GM10248 (cell line): ENCODE measurements around the gene ABHD6.

ENCODE experiments used
- CTCF ChIA-PET: fragments of 300-600 bp; sonication (Branson Sonifier 250); formaldehyde crosslinking; extraction: SDS; loops from one replicate; lab custom pipeline; 2021; ENCODE audit warnings: antibody characterized with exemption; lab: Yijun Ruan, JAX
- POLR2A ChIA-PET: fragments of 350-650 bp; sonication (Branson Sonifier 250); formaldehyde crosslinking; extraction: SDS; loops from one replicate; lab custom pipeline; 2020; ENCODE audit warnings: antibody characterized with exemption; lab: Yijun Ruan, JAX
- DNase-seq: peaks from one replicate; pipeline ENCODE4 v3.0.0; 2012; ENCODE audit errors: extremely low spot score
- TF ChIP-seq, protein P1 (sequence below): IDR thresholded peaks from 2 replicates; pipeline ENCODE4 v1.5.1; 2012; ENCODE audit warnings: mild to moderate bottlenecking, low read depth; ENCODE audit errors: extremely low read depth, missing control alignments, control extremely low read depth

ABHD6 gene

DNA sequence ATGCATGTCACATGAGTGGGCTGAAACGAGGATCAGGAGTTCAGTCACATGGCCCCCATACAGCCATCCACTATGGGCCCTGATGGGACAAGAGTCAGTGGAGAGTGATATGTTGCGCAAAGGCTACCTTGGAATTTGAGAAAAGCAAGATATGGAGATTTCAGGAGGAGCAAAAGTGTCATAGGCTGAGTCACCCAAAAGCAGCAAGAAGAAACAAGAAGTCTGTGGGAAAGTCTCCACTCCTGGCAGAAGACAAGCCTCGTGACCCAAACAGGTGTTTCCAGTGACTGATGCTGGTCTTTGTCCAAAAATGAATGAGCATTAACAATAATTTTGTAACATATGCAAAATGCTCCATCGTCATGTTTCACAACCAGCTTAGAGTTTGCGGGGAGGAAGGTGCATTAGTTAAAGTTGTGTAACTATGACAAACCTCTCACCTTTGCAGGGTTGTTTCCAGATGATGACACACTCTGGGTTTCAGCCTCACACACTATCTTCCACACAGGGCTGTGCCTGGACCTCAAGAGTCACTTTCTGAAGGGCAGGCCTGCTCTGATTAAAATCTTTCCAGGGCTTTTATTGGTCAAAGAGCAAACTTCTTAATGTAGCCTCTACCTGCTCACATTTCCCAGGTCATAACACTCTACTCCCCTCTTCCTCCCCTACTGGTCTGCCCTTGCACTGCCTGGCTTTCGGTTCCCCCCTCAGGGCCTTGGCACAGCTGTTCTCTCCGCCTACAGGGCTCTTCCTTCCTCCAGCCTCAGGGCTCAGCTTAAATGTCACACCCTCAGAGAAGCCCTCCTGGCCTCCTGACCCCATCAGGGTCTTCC lies 22.9 kb upstream of the ABHD6 start:
- TF ChIP-seq, protein P1, sequence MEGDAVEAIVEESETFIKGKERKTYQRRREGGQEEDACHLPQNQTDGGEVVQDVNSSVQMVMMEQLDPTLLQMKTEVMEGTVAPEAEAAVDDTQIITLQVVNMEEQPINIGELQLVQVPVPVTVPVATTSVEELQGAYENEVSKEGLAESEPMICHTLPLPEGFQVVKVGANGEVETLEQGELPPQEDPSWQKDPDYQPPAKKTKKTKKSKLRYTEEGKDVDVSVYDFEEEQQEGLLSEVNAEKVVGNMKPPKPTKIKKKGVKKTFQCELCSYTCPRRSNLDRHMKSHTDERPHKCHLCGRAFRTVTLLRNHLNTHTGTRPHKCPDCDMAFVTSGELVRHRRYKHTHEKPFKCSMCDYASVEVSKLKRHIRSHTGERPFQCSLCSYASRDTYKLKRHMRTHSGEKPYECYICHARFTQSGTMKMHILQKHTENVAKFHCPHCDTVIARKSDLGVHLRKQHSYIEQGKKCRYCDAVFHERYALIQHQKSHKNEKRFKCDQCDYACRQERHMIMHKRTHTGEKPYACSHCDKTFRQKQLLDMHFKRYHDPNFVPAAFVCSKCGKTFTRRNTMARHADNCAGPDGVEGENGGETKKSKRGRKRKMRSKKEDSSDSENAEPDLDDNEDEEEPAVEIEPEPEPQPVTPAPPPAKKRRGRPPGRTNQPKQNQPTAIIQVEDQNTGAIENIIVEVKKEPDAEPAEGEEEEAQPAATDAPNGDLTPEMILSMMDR, result peak; percentile 30
- DNase-seq, result peak; percentile 67
- ChIA-PET POLR2A (interaction anchor here (0.5 to 2.3 kb wide), 6 partner anchors 10 to 18 kb away, joined by 3 to 20 read pairs (median 6); no protein-coding TSS in a partner anchor), CTCF (interaction anchor here (1.0 to 13.8 kb wide), 13 partner anchors 9 to 120 kb away, joined by 3 to 195 read pairs (median 6); partner anchors contain the start of genes ABHD6, HTD2 and RPP14)

DNA sequence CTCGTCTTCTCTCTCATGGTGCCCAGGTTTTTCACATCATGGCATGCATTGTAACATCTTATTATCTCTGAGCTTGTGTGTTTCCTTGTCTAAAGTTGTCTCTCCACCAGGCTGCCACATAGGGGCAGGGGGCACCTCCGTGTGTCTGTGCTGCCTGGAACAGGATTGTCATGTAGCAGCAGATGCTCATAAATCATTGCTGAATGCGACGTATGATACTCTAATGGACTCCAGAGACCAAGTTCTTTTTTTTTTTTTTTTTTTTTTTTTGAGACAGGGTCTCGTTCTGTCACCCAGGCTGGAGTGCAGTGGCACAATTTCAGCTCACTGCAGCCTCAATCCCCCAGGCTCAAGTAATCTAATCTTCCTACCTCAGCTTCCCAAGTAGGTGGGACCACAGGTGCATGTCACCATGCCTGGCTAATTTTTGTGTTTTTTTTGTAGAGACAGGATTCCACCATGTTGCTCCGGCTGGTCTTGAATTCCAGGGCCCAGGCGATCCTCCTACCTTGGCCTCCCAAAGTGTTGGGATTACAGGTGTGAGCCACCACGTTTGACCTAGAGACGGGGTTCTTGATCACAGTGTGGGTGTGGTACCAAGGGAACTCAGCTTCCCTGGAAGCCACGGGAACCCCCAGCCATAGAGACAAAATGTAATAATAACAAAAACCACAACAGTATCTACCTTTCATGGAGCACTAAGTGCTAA lies 22.1 kb upstream of the ABHD6 start:
- CTCF ChIA-PET, result interaction anchor here (1.0 to 13.8 kb wide), 13 partner anchors 8 to 119 kb away, joined by 3 to 195 read pairs (median 6); partner anchors contain the start of genes ABHD6, HTD2 and RPP14
- POLR2A ChIA-PET, result interaction anchor here (0.5 to 2.3 kb wide), 6 partner anchors 12 to 19 kb away, joined by 3 to 20 read pairs (median 6); no protein-coding TSS in a partner anchor
- TF ChIP-seq, protein P1, result no peak
- DNase-seq, result no peak

DNA sequence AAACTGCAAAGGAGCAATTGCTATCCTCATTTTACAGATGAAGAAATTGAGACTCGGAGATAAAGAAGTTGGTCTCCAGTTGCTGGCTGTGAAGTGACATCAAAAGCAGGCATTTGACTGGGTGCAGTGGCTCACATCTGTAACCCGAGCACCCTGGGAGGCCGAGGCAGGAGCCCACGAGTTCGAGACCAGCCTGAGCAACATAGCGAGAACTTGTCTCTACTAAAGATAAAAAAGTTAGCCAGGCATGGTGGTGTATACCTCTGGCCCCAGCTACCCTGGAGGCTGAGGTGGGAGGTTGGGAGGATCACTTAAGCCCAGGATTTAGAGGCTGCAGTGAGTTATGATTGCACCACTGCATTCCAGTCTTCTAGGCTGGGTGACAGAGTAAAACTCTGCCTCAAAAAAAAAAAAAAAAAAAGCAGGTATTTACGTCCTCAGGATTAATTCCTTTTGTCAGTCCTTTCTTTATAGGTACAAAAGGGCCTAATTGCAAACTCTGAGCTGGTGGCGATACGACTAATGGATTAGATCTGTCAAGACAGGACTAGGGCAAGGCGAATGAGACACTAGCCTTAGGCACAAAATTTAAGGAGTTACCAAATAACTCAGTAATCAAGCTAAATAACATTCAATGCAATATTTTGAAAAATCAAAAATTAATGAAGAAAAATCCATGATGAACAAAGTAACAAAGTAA lies 20.9 kb upstream of the ABHD6 start:
- no peak for DNase-seq
- TF ChIP-seq, protein P1, result no peak
- CTCF ChIA-PET, result interaction anchor here (0.7 to 13.8 kb wide), 16 partner anchors 8 to 275 kb away, joined by 3 to 195 read pairs (median 6); partner anchors contain the start of genes ABHD6, FLNB, HTD2 and KCTD6
- POLR2A ChIA-PET, result interaction anchor here (0.6 to 1.2 kb wide), 2 partner anchors 17 to 196 kb away, joined by 3 to 4 read pairs; no protein-coding TSS in a partner anchor

DNA sequence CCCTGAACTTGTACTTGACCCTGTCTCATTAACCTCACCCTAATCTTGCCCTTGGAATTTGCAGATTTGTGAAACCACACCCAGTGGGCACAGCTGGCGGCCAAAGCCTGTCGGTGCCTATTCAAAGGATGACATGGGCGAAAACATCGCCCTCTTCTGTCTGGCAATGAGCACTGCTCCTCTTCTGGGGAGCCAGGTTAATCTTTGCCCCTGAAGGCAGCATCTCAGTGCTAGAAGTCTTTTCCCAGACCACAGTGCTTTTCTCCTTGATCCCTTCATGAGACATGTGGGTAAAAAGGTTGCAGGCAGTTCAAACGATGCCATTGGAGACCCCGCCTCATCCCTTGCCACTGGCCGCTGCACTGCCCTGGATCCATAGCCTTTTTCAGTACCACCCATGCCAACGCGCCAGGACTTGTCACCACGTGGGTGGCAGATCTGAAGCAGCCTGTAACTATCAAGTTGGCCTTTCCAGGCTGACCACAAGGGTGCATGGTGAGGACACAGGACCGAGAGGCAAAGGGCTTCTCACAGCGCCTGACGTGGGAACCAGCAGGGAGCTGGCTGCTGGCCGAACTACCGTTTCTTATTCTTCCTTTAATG lies 20.3 kb upstream of the ABHD6 start:
- peak; percentile 56 for DNase-seq
- ChIA-PET CTCF (interaction anchor here (0.7 to 13.8 kb wide), 21 partner anchors 8 to 274 kb away, joined by 3 to 195 read pairs (median 4); partner anchors contain the start of genes ABHD6, FLNB, HTD2 and KCTD6), POLR2A (interaction anchor here (0.6 to 1.2 kb wide), 2 partner anchors 17 to 196 kb away, joined by 3 to 4 read pairs; no protein-coding TSS in a partner anchor)
- TF ChIP-seq, protein P1, result peak; percentile 69

DNA sequence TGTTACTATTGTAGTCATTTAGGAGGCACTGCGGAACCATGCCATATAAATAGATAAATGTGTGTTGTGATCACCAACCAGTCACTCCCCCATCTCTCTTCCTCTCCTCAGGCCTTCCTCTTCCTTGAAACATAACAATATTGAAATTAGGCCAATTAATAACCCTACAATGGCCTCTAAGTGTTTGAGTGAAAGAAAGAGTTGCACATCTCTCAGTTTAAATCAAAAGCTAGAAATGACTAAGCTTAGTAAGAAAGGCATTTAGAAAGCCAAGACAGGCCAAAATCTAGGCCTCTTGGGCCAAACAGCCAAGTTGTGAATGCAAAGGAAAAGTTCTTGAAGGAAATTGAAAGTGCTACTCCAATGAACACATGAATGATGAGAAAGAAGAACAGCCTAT lies 18.7 kb upstream of the ABHD6 start:
- CTCF ChIA-PET, result interaction anchor here (1.3 to 13.8 kb wide), 10 partner anchors 10 to 208 kb away, joined by 3 to 195 read pairs (median 22); partner anchors contain the start of genes ABHD6, HTD2 and RPP14
- POLR2A ChIA-PET, result interaction anchor here (1.1 kb wide), 1 partner anchor 22 kb away, joined by 11 read pairs; no protein-coding TSS in a partner anchor
- TF ChIP-seq, protein P1, result no peak

More for the DNA sequence above, 18.7 kb upstream of the ABHD6 start:
- DNase-seq, result no peak
